HepG2 (cell line): ENCODE measurements around the gene ALDH18A1. TPM values are rescaled to one million over a fixed set of nuclear protein-coding genes. Genes with fewer than 3 reads are reported as not detected.

Source experiments
- CEBPG ChIP-seq: IDR thresholded peaks from 2 replicates; pipeline ENCODE4 v1.6.1; 2016
- HOMEZ ChIP-seq: IDR thresholded peaks from 2 replicates; pipeline ENCODE4 v1.6.1; 2016; ENCODE audit warnings: low read depth
- IRF2 ChIP-seq: IDR thresholded peaks from 2 replicates; pipeline ENCODE4 v1.6.1; 2018; ENCODE audit warnings: missing genetic modification reagents, missing compliant biosample characterization
- TFDP1 ChIP-seq: IDR thresholded peaks from 2 replicates; pipeline ENCODE4 v1.6.1; 2016; ENCODE audit warnings: missing compliant biosample characterization, missing genetic modification reagents, borderline replicate concordance
- ZMYM4 ChIP-seq: sonication (generic); formaldehyde crosslinking; IDR thresholded peaks from 2 replicates; pipeline ENCODE4 v1.8.1; 2023; ENCODE audit warnings: mild to moderate bottlenecking, missing genetic modification reagents
- ZNF605 ChIP-seq: sonication (generic); formaldehyde crosslinking; IDR thresholded peaks from 2 replicates; pipeline ENCODE4 v1.8.0; 2022; ENCODE audit warnings: mild to moderate bottlenecking, missing genetic modification reagents
- ZNF710 ChIP-seq: sonication (generic); formaldehyde crosslinking; IDR thresholded peaks from 2 replicates; pipeline ENCODE4 v1.5.0; 2020; ENCODE audit warnings: mild to moderate bottlenecking, missing genetic modification reagents, borderline replicate concordance
- polyA plus RNA-seq, 8 experiments: library from polyadenylated mRNA; depleted of rRNA in 3 of 8; stranded (reverse) in 7 of 8; unstranded in 1 of 8; fragments of >200 nt; fragmentation: Illumina TruSeq in 4 of 8; extraction: Trizol in 4 of 8; gene quantifications; 2 replicates each; pipeline versions ENCODE4 v1.2.1 to v1.2.3, GENCODE V29; 2011 to 2016; ENCODE audit warnings: low read depth in 4 of 8, missing spikeins in 1 of 8, mixed read lengths in 1 of 8; ENCODE audit not compliant: insufficient read depth in 1 of 8
- total RNA-seq, 5 experiments: library from RNA; depleted of rRNA; stranded (reverse); fragments of >200 nt; fragmentation: Illumina TruSeq; extraction: Trizol; gene quantifications; 2 replicates each; pipeline ENCODE4 v1.2.3, GENCODE V29; 2016; ENCODE audit warnings: low read depth in 1 of 5
- TF ChIP-seq, protein P1 (sequence below): sonication (generic); formaldehyde crosslinking; IDR thresholded peaks from 2 replicates; pipeline ENCODE4 v1.8.0; 2022; ENCODE audit warnings: missing genetic modification reagents, mild to moderate bottlenecking, inconsistent platforms, borderline replicate concordance

The ALDH18A1 gene
- total and polyA plus RNA-seq, 2 of the 13 experiments (the other 11 are each of a cell fraction or from before 2014, with no cell fraction given): 180 to 263 TPM

DNA sequence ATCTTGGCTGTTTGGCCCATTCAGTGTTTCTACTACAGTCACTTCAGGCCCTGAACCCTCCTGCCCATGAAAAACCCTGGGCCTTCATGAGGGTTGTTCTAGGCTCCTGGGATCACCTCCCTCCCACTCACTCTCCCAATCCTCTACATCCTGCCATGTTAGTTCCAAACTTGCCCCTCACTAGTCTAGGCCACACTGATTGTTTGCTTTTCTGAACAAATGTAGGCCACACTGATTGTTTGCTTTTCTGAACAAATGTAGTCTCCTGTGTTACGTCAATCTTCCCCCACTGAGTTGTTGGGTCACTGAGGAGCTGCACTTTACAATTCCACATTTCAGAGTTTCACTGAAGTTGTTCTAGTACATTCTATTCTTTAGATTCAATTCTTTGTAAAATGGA lies 5.3 kb upstream of the ALDH18A1 start (continued):
- TF ChIP-seq ZMYM4 (CRISPR knock-in tag): peak; percentile 80
- peak; percentile 78 for TF ChIP-seq CEBPG (CRISPR knock-in tag)
- TF ChIP-seq ZNF710: peak; percentile 85; the same call in 1 of the 2 replicates
- TF ChIP-seq, protein P1, sequence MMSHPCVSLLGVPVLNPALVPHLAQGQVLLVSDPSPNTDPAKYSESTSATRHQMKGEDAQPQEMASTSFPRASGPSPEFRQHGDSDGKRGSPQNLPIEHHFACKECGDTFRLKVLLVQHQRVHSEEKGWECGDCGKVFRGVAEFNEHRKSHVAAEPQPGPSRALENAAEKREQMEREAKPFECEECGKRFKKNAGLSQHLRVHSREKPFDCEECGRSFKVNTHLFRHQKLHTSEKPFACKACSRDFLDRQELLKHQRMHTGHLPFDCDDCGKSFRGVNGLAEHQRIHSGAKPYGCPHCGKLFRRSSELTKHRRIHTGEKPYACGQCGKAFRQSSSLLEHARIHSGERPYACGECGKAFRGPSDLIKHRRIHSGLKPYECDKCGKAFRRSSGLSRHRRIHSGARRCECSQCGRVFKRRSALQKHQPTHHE (CRISPR knock-in tag): no peak
- TF ChIP-seq ZNF605 (CRISPR knock-in tag): no peak; the same call in 1 of the 2 replicates
- TF ChIP-seq TFDP1 (CRISPR knock-in tag): no peak
- TF ChIP-seq HOMEZ (CRISPR knock-in tag): peak; percentile 83; the same call in 1 of the 2 replicates
- TF ChIP-seq IRF2 (CRISPR knock-in tag): peak; percentile 47; the same call in 1 of the 2 replicates
